AG04449 (cell line): ENCODE results near the gene PAK2.

ENCODE experiments used
- CTCF ChIA-PET: fragments of 350-600 bp; formaldehyde crosslinking; extraction: SDS; loops from one replicate; lab custom pipeline; 2021; ENCODE audit warnings: antibody characterized with exemption; lab: Yijun Ruan, JAX
- POLR2A ChIA-PET: fragments of 400-600, 350-600 bp; formaldehyde crosslinking; extraction: SDS; loops from one replicate; lab custom pipeline; 2020; ENCODE audit warnings: antibody characterized with exemption, inconsistent platforms; lab: Yijun Ruan, JAX
- DNase-seq: peaks from one replicate; pipeline ENCODE4 v3.0.0-alpha.2; 2010; ENCODE audit warnings: low read depth, low spot score
- H3K4me3 ChIP-seq: 2 replicates; pipeline ENCODE4 v1.5.1; 2011; ENCODE audit warnings: low read depth, mild to moderate bottlenecking, control low read depth, low read length
- TF ChIP-seq, protein P1 (sequence below): IDR thresholded peaks from one replicate; pipeline ENCODE4 v1.5.1; 2011; ENCODE audit warnings: mild to moderate bottlenecking, moderate library complexity, low read length, control low read depth, inconsistent platforms; ENCODE audit not compliant: insufficient read depth; ENCODE audit errors: missing control alignments

Gene PAK2

DNA sequence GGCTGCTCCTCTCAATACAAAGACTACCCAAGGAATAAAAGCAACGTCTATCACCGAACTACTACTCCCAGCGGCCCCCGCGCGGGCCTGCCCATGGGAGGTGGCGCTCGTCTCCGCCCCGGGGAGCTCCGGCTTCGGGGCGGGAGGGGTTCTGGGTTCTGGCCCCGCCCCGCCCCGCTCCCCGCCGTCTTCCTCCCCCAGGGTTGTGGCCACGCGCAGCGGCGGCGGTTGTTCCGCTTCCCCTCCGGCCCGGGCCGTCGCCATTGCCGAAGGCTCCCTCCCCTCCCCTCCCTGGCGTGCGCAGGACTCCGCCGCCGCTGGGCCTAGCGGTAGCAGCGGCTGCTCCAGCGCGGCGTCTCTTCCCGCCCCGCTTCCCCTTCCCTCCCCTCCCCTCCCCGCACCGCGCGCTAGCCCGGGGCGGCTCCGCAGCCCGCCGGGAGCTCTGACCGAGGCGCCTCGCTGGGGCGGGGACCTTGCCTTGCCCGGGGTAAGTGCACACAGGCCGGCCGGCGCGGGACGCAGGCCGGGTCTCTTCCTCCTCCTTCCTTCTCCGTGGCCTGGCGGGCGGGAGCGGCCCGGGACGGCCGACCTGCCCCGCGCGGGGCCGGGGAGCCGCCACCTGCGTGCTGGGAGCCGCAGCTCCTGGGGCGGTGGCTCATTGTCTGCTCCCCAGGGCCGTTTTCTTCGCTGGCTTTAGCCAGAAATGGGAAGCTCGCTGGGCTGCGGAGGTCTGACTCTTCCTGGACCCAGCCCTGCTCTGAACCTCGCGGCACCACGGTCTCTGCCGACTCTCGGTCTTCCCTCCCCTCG is at the start of gene PAK2:
TSS of gene PAK2 (plus strand) at position 187 of the 810 bp plus-strand sequence. CDS start 42,790 bp downstream, outside the sequence.
- POLR2A ChIA-PET: interaction anchor here (0.7 to 1.9 kb wide), 3 partner anchors 28 to 328 kb away, joined by 3 to 9 read pairs (median 6); partner anchors contain the start of genes CEP19, NCBP2 and PIGX
- DNase-seq: no peak
- peak within 1 kb of the TSS; percentile 83 for H3K4me3 ChIP-seq
- TF ChIP-seq, protein P1, sequence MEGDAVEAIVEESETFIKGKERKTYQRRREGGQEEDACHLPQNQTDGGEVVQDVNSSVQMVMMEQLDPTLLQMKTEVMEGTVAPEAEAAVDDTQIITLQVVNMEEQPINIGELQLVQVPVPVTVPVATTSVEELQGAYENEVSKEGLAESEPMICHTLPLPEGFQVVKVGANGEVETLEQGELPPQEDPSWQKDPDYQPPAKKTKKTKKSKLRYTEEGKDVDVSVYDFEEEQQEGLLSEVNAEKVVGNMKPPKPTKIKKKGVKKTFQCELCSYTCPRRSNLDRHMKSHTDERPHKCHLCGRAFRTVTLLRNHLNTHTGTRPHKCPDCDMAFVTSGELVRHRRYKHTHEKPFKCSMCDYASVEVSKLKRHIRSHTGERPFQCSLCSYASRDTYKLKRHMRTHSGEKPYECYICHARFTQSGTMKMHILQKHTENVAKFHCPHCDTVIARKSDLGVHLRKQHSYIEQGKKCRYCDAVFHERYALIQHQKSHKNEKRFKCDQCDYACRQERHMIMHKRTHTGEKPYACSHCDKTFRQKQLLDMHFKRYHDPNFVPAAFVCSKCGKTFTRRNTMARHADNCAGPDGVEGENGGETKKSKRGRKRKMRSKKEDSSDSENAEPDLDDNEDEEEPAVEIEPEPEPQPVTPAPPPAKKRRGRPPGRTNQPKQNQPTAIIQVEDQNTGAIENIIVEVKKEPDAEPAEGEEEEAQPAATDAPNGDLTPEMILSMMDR: no peak
- CTCF ChIA-PET: interaction anchor here (1.1 to 1.5 kb wide), 3 partner anchors 9 to 239 kb away, joined by 3 to 4 read pairs (median 4); no protein-coding TSS in a partner anchor

DNA sequence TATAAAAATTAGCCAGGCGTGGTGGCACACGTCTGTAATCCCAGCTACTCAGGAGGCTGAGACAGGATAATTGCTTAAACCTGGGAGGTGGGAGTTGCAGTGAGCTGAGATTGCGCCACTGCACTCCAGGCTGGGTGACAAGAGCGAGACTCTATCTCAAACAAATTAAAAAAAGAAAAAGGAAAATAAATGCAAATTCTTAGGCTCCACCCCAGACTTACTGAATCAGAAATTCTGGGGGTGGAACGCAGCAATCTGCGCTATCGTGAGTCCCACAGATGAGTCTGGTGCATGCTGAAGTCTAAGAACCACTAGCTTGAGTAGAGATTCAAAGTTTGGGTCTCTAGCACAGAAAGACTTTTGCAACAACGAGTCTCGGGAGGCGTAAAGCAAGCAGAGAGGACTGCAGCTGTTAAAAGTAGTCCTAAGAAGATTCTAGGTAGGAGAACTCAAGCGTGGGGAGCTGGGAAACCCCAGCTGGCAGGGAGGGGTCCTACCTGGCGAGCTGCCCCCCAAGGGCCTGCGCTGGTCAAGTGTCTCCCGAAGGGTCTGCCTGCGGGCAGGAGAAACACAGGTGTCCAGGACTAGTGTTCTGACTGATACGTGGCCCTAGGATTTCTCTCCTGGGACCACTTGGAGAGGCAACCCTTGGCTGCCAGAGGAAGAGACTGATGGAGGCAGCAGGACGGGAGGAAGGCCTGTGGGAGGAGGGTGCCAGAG is 49.6 kb upstream of the PAK2 start:
- POLR2A ChIA-PET: no interaction called here
- no peak overlapping the region for H3K4me3 ChIP-seq
- CTCF ChIA-PET: interaction anchor here (0.9 to 11.5 kb wide), 2 partner anchors 82 to 100 kb away, joined by 3 to 421 read pairs; no protein-coding TSS in a partner anchor
- no peak for DNase-seq
- TF ChIP-seq, protein P1: no peak

DNA sequence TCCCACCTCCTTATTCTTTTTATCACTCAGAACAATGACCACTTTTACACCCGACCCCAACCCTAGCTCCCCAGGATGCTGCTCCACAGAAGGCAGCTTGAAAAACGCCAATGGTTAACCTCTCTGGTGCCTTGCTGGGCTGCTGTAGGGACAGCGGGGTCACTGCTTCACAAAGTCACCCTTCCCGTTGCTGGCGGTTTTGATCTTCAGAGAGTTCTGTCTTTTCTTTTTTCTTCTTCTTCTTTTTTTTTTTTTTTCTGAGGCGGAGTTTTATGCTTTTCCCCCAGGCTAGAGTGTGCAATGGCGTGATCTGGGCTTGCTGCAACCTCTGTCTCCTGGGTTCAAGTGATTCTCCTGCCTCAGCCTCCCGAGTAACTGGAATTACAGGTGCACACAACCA is 48.3 kb upstream of the PAK2 start:
- ChIA-PET CTCF (interaction anchor here (0.7 to 11.5 kb wide), 2 partner anchors 83 to 161 kb away, joined by 3 to 421 read pairs; no protein-coding TSS in a partner anchor), POLR2A (no interaction called here)
- DNase-seq: no peak
- TF ChIP-seq, protein P1: no peak
- H3K4me3 ChIP-seq: no peak overlapping the region

DNA sequence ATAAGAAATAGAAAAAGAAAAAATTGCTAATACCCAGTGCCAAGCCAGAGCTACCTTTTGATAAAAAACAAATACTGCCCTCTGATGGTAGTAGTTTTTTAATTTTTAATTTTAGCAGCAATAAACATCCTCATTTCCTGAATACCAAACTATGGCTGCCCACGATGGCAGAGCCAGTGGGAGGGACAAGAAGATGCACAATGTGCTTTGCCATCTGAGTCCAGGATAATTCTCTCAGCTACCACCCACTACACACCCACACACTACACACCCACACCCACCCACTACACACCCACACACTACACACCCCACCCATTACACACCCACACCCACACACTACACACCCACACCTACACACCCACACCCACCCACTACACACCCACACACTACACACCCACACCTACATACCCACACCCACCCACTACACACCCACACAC is 45.4 kb upstream of the PAK2 start:
- TF ChIP-seq, protein P1: no peak
- POLR2A ChIA-PET: no interaction called here
- no peak for DNase-seq
- H3K4me3 ChIP-seq: no peak overlapping the region
- CTCF ChIA-PET: interaction anchor here (0.6 to 11.5 kb wide), 9 partner anchors 9 to 165 kb away, joined by 3 to 421 read pairs (median 3); no protein-coding TSS in a partner anchor

DNA sequence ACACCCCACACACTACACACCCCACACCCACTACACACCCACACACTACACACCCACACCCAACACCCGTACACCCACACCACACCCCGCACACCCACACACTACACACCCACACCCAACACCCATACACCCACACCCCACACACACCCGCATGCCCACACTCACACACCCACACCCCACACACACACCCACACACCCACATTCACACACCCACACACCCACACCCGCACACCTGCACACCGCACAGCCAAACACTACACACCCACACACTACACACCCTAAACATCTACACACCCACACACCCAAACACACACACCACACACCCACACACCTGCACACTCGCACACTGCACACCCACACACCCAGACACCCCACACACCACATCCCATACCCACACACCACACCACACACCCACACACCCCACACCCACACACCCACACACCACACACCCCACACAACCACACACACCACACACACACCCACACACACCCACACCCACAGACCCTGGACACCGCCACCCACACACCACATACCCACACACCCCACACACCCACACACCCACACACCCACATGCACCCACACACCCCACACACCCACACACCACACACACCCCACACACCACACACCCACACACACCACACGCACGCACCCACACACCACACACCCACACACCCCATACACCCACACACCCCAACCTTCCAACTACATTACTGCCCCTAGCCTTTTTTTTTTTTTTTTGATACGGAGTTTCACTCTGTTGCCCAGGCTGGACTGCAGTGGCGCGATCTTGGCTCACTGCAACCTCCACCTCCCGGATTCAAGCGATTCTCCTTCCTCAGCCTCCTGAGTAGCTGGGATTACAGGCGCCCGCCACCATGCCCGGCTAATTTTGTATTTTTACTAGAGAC is 44.5 kb upstream of the PAK2 start:
- ChIA-PET POLR2A (interaction anchor here (0.5 kb wide), 1 partner anchor 89 kb away, joined by 3 read pairs; no protein-coding TSS in a partner anchor), CTCF (interaction anchor here (1.1 to 2.0 kb wide), 4 partner anchors 8 to 86 kb away, joined by 3 to 7 read pairs (median 4); no protein-coding TSS in a partner anchor)
- TF ChIP-seq, protein P1: no peak
- no peak overlapping the region for H3K4me3 ChIP-seq
- DNase-seq: no peak
